HepG2 (cell line): ENCODE data around the gene KIRREL3. TPM values are rescaled to one million over a fixed set of nuclear protein-coding genes. Genes with fewer than 3 reads are reported as not detected.

Experiments
- ATAC-seq: fragments of 200-7000 bp; cut with Tn5 transposase; 3 replicates; pipeline ENCODE4 v1.9.1; 2020; ENCODE audit warnings: mild to moderate bottlenecking, moderate library complexity
- BruUV-seq: library from RNA; stranded (reverse); fragments of 400-500 nt; replicated peaks from 2 replicates; lab custom pipeline; 2021; lab: Mats Ljungman, UMichigan
- CTCF ChIA-PET: fragments of 300-600 bp; formaldehyde crosslinking; extraction: SDS; loops from one replicate; lab custom pipeline; 2021; ENCODE audit warnings: low total read pairs, inconsistent platforms, low intra/inter-chr PET ratio; lab: Yijun Ruan, JAX
- POLR2A ChIA-PET: fragments of 350-600 bp; sonication (Branson Sonifier 250); formaldehyde crosslinking; loops from one replicate; lab custom pipeline; 2020; ENCODE audit warnings: antibody characterized with exemption, inconsistent platforms; lab: Yijun Ruan, JAX
- DNase-seq: peaks from one replicate; pipeline ENCODE4 v3.0.0-alpha.2; 2015; ENCODE audit warnings: low spot score
- FAIRE-seq: peaks from 3 replicates; lab custom pipeline; 2011; peaks lifted over from hg19 to GRCh38; lab: Jason Lieb, UNC
- H2AFZ ChIP-seq: one replicate; pipeline ENCODE4 v1.6.1; 2011; ENCODE audit warnings: low read length, inconsistent platforms
- H3K27ac ChIP-seq: fragments of 300-600 bp; 3 replicates; pipeline ENCODE4 v1.8.0; 2011; ENCODE audit warnings: mixed run types, mild to moderate bottlenecking, mixed read lengths, low read length, inconsistent platforms; ENCODE audit not compliant: insufficient read depth; ENCODE audit errors: extremely low read length
- H3K27me3 ChIP-seq, 2 experiments: fragments of 200-600 bp in 1 of 2; 2 replicates in 1 of 2; 3 replicates in 1 of 2; pipeline versions ENCODE4 v1.6.0 to v1.8.0; 2011; ENCODE audit warnings: low read length in 2 of 2, mild to moderate bottlenecking in 2 of 2, moderate library complexity in 2 of 2, inconsistent platforms in 1 of 2; ENCODE audit not compliant: insufficient read depth in 2 of 2, control insufficient read depth in 1 of 2
- H3K36me3 ChIP-seq, 2 experiments: fragments of 200-600 bp in 1 of 2; replicated peaks in 1 of 2; 2 replicates in 1 of 2; 3 replicates in 1 of 2; pipeline versions ENCODE4 v1.5.1 to v1.8.0; 2011; ENCODE audit warnings: low read length in 2 of 2, inconsistent platforms in 1 of 2; ENCODE audit not compliant: insufficient read depth in 2 of 2, control insufficient read depth in 1 of 2
- H3K4me1 ChIP-seq: 2 replicates; pipeline ENCODE4 v1.5.1; 2012; ENCODE audit warnings: low read length, inconsistent platforms; ENCODE audit not compliant: insufficient read depth
- H3K4me2 ChIP-seq: 2 replicates; pipeline ENCODE4 v1.6.0; 2011; ENCODE audit warnings: low read depth, low read length, inconsistent platforms
- H3K4me3 ChIP-seq, 3 experiments: fragments of 200-600 bp in 1 of 3; sonication (generic), shearing (Covaris generic) in 1 of 3; replicated peaks in 1 of 3; 2 replicates each; pipeline ENCODE4 v1.5.1; 2011 to 2016; ENCODE audit warnings: low read length in 3 of 3, inconsistent platforms in 2 of 3, low read depth in 2 of 3, mild to moderate bottlenecking in 2 of 3, control low read depth in 1 of 3, mixed read lengths in 1 of 3; ENCODE audit not compliant: insufficient read depth in 1 of 3
- H3K79me2 ChIP-seq: one replicate; pipeline ENCODE4 v1.6.1; 2011; ENCODE audit warnings: low read length, inconsistent platforms; ENCODE audit not compliant: insufficient read depth
- H3K9ac ChIP-seq: 2 replicates; pipeline ENCODE4 v1.6.0; 2011; ENCODE audit warnings: mild to moderate bottlenecking, low read depth, low read length, inconsistent platforms; ENCODE audit not compliant: insufficient read depth
- H3K9me3 ChIP-seq: 2 replicates; pipeline ENCODE4 v1.5.1; 2012; ENCODE audit warnings: mild to moderate bottlenecking, low read length
- H4K20me1 ChIP-seq: 2 replicates; pipeline ENCODE4 v1.6.0; 2011; ENCODE audit warnings: inconsistent platforms, mild to moderate bottlenecking, low read length, moderate library complexity; ENCODE audit not compliant: insufficient read depth
- CHCHD3 ChIP-seq: sonication (generic); formaldehyde crosslinking; IDR thresholded peaks from 2 replicates; pipeline ENCODE4 v1.8.0; 2022; ENCODE audit warnings: mild to moderate bottlenecking, missing genetic modification reagents, moderate library complexity
- GTF2F1 ChIP-seq: fragments of 150-350 bp; IDR thresholded peaks from 2 replicates; pipeline ENCODE4 v1.6.1; 2014; ENCODE audit warnings: low read length
- IKZF1 ChIP-seq: fragments of 450-650 bp; IDR thresholded peaks from 2 replicates; pipeline ENCODE4 v1.7.1; 2016
- SOX6 ChIP-seq, 2 experiments: fragments of 450-650 bp in 1 of 2; sonication (generic) in 1 of 2; formaldehyde crosslinking in 1 of 2; IDR thresholded peaks; 2 replicates each; pipeline versions ENCODE4 v1.4.0 to v1.6.1; 2017 to 2020; ENCODE audit warnings: antibody characterized with exemption in 1 of 2, mild to moderate bottlenecking in 1 of 2, missing genetic modification reagents in 1 of 2
- ZNF709 ChIP-seq: sonication (generic); formaldehyde crosslinking; IDR thresholded peaks from 2 replicates; pipeline ENCODE4 v1.5.0; 2020; ENCODE audit warnings: mild to moderate bottlenecking, missing genetic modification reagents
- WGBS: methylation state at CpG from one replicate; pipeline ENCODE4 v1.1.6; 2017; ENCODE audit warnings: low lambda C conversion rate; 5-methylcytosine and 5-hydroxymethylcytosine counted together
- in situ Hi-C: cut with HindIII; loops from 2 replicates; pipeline ENCODE4 v1.10.0; 2017; ENCODE audit warnings: low pct_unique_long_range_greater_than_20kb; ENCODE audit not compliant: extremely low pct_ligation_motif_present
- intact Hi-C: fragments of 100-400 bp; cut with micrococcal nuclease; formaldehyde crosslinking; loops from one replicate; pipeline ENCODE4 v1.10.0; 2022; ENCODE audit not compliant: unreplicated experiment
- polyA plus RNA-seq, 8 experiments: library from polyadenylated mRNA; depleted of rRNA in 3 of 8; stranded (reverse) in 7 of 8; unstranded in 1 of 8; fragments of >200 nt; fragmentation: Illumina TruSeq in 4 of 8; extraction: Trizol in 4 of 8; gene quantifications; 2 replicates each; pipeline versions ENCODE4 v1.2.1 to v1.2.3, GENCODE V29; 2011 to 2016; ENCODE audit warnings: low read depth in 4 of 8, missing spikeins in 1 of 8, mixed read lengths in 1 of 8; ENCODE audit not compliant: insufficient read depth in 1 of 8
- total RNA-seq, 5 experiments: library from RNA; depleted of rRNA; stranded (reverse); fragments of >200 nt; fragmentation: Illumina TruSeq; extraction: Trizol; gene quantifications; 2 replicates each; pipeline ENCODE4 v1.2.3, GENCODE V29; 2016; ENCODE audit warnings: low read depth in 1 of 5
- TF ChIP-seq, protein P1 (sequence below): sonication (generic); formaldehyde crosslinking; IDR thresholded peaks from 2 replicates; pipeline ENCODE4 v1.4.0; 2020; ENCODE audit warnings: missing genetic modification reagents
- TF ChIP-seq, protein P2 (sequence below): sonication (generic); formaldehyde crosslinking; IDR thresholded peaks from 2 replicates; pipeline ENCODE4 v1.8.1; 2023; ENCODE audit warnings: mild to moderate bottlenecking, missing genetic modification reagents
- TF ChIP-seq, protein P3 (sequence below): sonication (generic); formaldehyde crosslinking; IDR thresholded peaks from 2 replicates; pipeline ENCODE4 v1.4.0; 2020; ENCODE audit warnings: mild to moderate bottlenecking, missing genetic modification reagents
- TF ChIP-seq, protein P4 (sequence below): sonication (generic); formaldehyde crosslinking; IDR thresholded peaks from 2 replicates; pipeline ENCODE4 v1.4.0; 2020; ENCODE audit warnings: mild to moderate bottlenecking, missing genetic modification reagents
- TF ChIP-seq, protein P5 (sequence below): sonication (generic); formaldehyde crosslinking; IDR thresholded peaks from 2 replicates; pipeline ENCODE4 v1.5.0; 2020; ENCODE audit warnings: missing genetic modification reagents

The KIRREL3 gene
- total and polyA plus RNA-seq, 2 of the 13 experiments (the other 11 are each of a cell fraction or from before 2014, with no cell fraction given), result not detected

DNA sequence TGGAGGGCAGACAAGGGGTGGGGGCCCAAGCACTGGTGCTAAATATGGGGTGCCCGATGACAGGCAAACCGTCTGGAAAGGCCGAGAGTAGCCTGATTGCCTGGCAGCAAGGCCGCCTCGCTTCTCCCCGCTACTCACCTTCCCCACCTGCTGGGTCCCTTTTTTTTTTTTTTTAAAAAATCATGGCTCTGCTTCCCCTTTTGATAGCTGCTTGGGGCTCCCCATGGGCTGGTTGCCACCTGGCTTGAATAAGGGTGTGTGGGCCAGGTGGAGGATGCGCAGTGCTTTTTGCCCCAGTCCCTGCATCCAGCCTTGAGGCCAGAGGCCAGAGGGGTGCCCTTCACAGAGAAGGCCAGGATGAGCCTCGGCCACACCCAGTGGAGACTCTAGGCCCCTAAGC is 533.1 kb downstream of the KIRREL3 start (continued):
- TF ChIP-seq, protein P1, sequence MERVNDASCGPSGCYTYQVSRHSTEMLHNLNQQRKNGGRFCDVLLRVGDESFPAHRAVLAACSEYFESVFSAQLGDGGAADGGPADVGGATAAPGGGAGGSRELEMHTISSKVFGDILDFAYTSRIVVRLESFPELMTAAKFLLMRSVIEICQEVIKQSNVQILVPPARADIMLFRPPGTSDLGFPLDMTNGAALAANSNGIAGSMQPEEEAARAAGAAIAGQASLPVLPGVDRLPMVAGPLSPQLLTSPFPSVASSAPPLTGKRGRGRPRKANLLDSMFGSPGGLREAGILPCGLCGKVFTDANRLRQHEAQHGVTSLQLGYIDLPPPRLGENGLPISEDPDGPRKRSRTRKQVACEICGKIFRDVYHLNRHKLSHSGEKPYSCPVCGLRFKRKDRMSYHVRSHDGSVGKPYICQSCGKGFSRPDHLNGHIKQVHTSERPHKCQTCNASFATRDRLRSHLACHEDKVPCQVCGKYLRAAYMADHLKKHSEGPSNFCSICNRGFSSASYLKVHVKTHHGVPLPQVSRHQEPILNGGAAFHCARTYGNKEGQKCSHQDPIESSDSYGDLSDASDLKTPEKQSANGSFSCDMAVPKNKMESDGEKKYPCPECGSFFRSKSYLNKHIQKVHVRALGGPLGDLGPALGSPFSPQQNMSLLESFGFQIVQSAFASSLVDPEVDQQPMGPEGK (CRISPR knock-in tag), result no peak
- TF ChIP-seq SOX6 (IDR thresholded peaks at IDR 0.05) (no peak), SOX6 (CRISPR knock-in tag; IDR thresholded peaks at IDR 0.05) (no peak), ZNF709 (CRISPR knock-in tag) (no peak), CHCHD3 (CRISPR knock-in tag) (no peak), IKZF1 (no peak)
- TF ChIP-seq, protein P2, sequence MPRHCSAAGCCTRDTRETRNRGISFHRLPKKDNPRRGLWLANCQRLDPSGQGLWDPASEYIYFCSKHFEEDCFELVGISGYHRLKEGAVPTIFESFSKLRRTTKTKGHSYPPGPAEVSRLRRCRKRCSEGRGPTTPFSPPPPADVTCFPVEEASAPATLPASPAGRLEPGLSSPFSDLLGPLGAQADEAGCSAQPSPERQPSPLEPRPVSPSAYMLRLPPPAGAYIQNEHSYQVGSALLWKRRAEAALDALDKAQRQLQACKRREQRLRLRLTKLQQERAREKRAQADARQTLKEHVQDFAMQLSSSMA (CRISPR knock-in tag), result no peak
- TF ChIP-seq, protein P3, sequence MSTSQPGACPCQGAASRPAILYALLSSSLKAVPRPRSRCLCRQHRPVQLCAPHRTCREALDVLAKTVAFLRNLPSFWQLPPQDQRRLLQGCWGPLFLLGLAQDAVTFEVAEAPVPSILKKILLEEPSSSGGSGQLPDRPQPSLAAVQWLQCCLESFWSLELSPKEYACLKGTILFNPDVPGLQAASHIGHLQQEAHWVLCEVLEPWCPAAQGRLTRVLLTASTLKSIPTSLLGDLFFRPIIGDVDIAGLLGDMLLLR (CRISPR knock-in tag), result no peak

DNA sequence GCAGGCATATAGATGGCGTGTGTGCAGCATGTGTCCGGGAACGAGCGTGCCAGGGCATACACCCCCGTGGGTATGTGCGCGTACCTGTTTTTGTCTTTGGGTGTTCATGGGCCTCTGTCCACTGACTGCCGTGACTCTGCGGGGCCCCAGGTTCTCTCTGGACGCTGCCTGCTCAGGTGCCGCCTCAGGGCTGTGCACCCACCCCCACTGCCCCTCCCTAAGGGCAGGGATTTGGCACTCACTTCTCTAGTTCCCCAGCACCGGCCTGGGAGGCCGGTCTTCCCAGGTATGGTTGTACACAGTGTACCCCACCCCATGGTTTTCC is 533.6 kb downstream of the KIRREL3 start:
- no peak overlapping the region for H3K27ac ChIP-seq
- no peaks in the 10 kb centered on the region for H3K36me3 ChIP-seq
- DNase-seq (no peak), FAIRE-seq (no peak), ATAC-seq (no peak)
- no peak overlapping the region for H3K4me3 ChIP-seq
- no peaks in the 10 kb centered on the region for H3K9me3 ChIP-seq
- intact Hi-C loops, result no loop called here
- BruUV-seq, result no TSS peak
- no peak overlapping the region for H2AFZ ChIP-seq
- ChIA-PET CTCF (no interaction called here), POLR2A (no interaction called here)
- H4K20me1 ChIP-seq, result no peaks in the 10 kb centered on the region
- WGBS, result 18% methylated on average over 3 of the region's 13 CpGs
- H3K9ac ChIP-seq, result no peak overlapping the region
- no peaks in the 10 kb centered on the region for H3K4me1 ChIP-seq
- no peaks in the 10 kb centered on the region for H3K79me2 ChIP-seq
- in situ Hi-C loops, result no loop called here
- peaks cover 5 to 58% of the 10 kb centered on the region in 2 experiments; a peak in 3 of 5 replicates for H3K27me3 ChIP-seq
- no peak overlapping the region for H3K4me2 ChIP-seq
- TF ChIP-seq, protein P4, sequence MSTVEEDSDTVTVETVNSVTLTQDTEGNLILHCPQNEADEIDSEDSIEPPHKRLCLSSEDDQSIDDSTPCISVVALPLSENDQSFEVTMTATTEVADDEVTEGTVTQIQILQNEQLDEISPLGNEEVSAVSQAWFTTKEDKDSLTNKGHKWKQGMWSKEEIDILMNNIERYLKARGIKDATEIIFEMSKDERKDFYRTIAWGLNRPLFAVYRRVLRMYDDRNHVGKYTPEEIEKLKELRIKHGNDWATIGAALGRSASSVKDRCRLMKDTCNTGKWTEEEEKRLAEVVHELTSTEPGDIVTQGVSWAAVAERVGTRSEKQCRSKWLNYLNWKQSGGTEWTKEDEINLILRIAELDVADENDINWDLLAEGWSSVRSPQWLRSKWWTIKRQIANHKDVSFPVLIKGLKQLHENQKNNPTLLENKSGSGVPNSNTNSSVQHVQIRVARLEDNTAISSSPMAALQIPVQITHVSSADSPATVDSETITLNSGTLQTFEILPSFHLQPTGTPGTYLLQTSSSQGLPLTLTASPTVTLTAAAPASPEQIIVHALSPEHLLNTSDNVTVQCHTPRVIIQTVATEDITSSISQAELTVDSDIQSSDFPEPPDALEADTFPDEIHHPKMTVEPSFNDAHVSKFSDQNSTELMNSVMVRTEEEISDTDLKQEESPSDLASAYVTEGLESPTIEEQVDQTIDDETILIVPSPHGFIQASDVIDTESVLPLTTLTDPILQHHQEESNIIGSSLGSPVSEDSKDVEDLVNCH (CRISPR knock-in tag), result no peak
- TF ChIP-seq, protein P5, sequence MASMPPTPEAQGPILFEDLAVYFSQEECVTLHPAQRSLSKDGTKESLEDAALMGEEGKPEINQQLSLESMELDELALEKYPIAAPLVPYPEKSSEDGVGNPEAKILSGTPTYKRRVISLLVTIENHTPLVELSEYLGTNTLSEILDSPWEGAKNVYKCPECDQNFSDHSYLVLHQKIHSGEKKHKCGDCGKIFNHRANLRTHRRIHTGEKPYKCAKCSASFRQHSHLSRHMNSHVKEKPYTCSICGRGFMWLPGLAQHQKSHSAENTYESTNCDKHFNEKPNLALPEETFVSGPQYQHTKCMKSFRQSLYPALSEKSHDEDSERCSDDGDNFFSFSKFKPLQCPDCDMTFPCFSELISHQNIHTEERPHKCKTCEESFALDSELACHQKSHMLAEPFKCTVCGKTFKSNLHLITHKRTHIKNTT, result no peak
- TF ChIP-seq GTF2F1, result no peak
